ENCODE data around the gene TTYH3. TPM values are rescaled to one million over a fixed set of nuclear protein-coding genes. Genes with fewer than 3 reads are reported as not detected.

TTYH3 gene
- total and polyA plus RNA-seq, 2 of the 13 experiments (the other 11 are each of a cell fraction or from before 2014, with no cell fraction given), result 26.3 to 50.0 TPM

GRCh38 chr7:2640482-2640830 lies 8.7 kb downstream of the TTYH3 start (continued):
- no peak for TF ChIP-seq RERE (CRISPR knock-in tag; IDR thresholded peaks at IDR 0.05; ENCODE audit: low read depth)
- no peak for TF ChIP-seq ZNF207 (IDR thresholded peaks at IDR 0.05; ENCODE audit: borderline replicate concordance)
- 0 out of 2 replicates have a peak, but pooled peaks have one; percentile 14 for TF ChIP-seq HOXA3 (CRISPR knock-in tag; IDR thresholded peaks at IDR 0.05)
- no peak for TF ChIP-seq ZNF790 (CRISPR knock-in tag; IDR thresholded peaks at IDR 0.05; ENCODE audit: borderline replicate concordance)

DNA sequence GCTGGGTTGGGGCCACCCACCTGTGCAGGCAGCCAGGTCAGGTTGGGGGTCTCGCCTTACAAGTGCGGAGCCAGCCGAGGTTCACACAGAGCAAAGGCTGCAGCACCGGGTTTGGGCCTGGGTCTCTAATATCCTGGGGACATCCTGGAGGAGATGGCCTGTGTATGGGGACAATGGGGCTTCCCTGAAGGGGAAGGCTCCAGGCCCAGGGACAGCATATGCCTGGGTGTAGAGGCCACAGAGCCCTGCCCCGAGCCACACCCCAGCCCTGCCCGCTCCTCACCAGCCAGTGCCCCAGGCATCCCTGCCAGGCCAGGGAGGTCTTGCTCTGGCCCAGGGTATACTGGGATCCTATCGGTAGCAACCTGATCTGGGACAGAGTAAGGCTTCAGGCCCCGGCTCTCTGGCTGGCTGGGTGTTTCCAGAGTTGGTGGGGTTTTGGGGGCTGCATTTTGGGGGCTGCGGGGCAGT lies 9.1 kb downstream of the TTYH3 start:
- Histone ChIP-seq H3K4me2 (ENCODE audit: low read depth, low read length) (no peak overlapping the region), H3K4me1 (ENCODE audit: insufficient read depth, low read length) (peaks cover 75% of the 10 kb centered on the region), H3K27ac (ENCODE audit: extremely low read length, insufficient read depth, low read length) (peak overlapping the region; percentile 59), H3K9me3 (ENCODE audit: low read length) (no peaks in the 10 kb centered on the region), H4K20me1 (ENCODE audit: insufficient read depth, low read length) (peaks cover 36% of the 10 kb centered on the region; the same call in 1 of the 2 replicates), H2AFZ (ENCODE audit: low read length) (no peak overlapping the region), H3K79me2 (ENCODE audit: insufficient read depth, low read length) (peaks cover 64% of the 10 kb centered on the region), H3K36me3 (replicated peaks in 1 of 2; ENCODE audit: control insufficient read depth in 1 of 2, insufficient read depth in 2 of 2, low read length in 2 of 2) (peaks cover 11 to 22% of the 10 kb centered on the region in 2 experiments; a peak in 3 of 5 replicates), H3K27me3 (ENCODE audit: control insufficient read depth in 1 of 2, insufficient read depth in 2 of 2, low read length in 2 of 2) (no peaks in the 10 kb centered on the region), H3K4me3 (replicated peaks in 1 of 3; ENCODE audit: insufficient read depth in 1 of 3, low read depth in 2 of 3, low read length in 3 of 3) (no peak overlapping the region), H3K9ac (ENCODE audit: insufficient read depth, low read depth, low read length) (no peak overlapping the region)
- POLR2A ChIA-PET, result no interaction called here
- DNase-seq (ENCODE audit: low spot score) (no peak), ATAC-seq (peak; percentile 14), FAIRE-seq (no peak)
- in situ Hi-C loops (cut with HindIII; ENCODE audit: extremely low pct_ligation_motif_present, low pct_unique_long_range_greater_than_20kb), result loop anchor here (10.0 kb wide), 1 partner anchor 76 kb away; no protein-coding TSS in a partner anchor
- CTCF ChIA-PET (ENCODE audit: low intra/inter-chr PET ratio, low total read pairs), result no interaction called here
- BruUV-seq (replicated peaks), result no TSS peak
- intact Hi-C loops (cut with micrococcal nuclease; ENCODE audit: unreplicated experiment), result no loop called here
- 100% methylated on average over 3 of the region's 9 CpGs for WGBS (ENCODE audit: low lambda C conversion rate)
- TF ChIP-seq AGO2 (optimal IDR thresholded peaks at IDR 0.05; ENCODE audit: low read depth, low read length) (peak; percentile 15), SOX6 (IDR thresholded peaks at IDR 0.05) (no peak), SOX6 (CRISPR knock-in tag; IDR thresholded peaks at IDR 0.05) (no peak), TERF1 (CRISPR knock-in tag; IDR thresholded peaks at IDR 0.05) (no peak), ZBTB38 (CRISPR knock-in tag; IDR thresholded peaks at IDR 0.05) (0 out of 2 replicates have a peak, but pooled peaks have one; percentile 6), ZNF883 (CRISPR knock-in tag; IDR thresholded peaks at IDR 0.05; ENCODE audit: not compliant biosample characterization) (peak; percentile 13), NPAS2 (CRISPR knock-in tag; IDR thresholded peaks at IDR 0.05; ENCODE audit: borderline replicate concordance) (no peak), ZNF547 (CRISPR knock-in tag; IDR thresholded peaks at IDR 0.05) (peak; percentile 46; the same call in 1 of the 2 replicates)
- TF ChIP-seq, protein P1, sequence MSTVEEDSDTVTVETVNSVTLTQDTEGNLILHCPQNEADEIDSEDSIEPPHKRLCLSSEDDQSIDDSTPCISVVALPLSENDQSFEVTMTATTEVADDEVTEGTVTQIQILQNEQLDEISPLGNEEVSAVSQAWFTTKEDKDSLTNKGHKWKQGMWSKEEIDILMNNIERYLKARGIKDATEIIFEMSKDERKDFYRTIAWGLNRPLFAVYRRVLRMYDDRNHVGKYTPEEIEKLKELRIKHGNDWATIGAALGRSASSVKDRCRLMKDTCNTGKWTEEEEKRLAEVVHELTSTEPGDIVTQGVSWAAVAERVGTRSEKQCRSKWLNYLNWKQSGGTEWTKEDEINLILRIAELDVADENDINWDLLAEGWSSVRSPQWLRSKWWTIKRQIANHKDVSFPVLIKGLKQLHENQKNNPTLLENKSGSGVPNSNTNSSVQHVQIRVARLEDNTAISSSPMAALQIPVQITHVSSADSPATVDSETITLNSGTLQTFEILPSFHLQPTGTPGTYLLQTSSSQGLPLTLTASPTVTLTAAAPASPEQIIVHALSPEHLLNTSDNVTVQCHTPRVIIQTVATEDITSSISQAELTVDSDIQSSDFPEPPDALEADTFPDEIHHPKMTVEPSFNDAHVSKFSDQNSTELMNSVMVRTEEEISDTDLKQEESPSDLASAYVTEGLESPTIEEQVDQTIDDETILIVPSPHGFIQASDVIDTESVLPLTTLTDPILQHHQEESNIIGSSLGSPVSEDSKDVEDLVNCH (CRISPR knock-in tag; IDR thresholded peaks at IDR 0.05), result no peak

Data from HepG2 (cell line).